A673 (cell line): Measurements from ENCODE around the gene SYNE3.

Experiments used
- EZH2 ChIP-seq: fragments of 200-600 bp; sonication (generic); IDR thresholded peaks from 2 replicates; pipeline ENCODE4 v1.6.1; 2017; ENCODE audit warnings: borderline replicate concordance, low read depth, mild to moderate bottlenecking, mixed read lengths, antibody characterized with exemption, low read length; ENCODE audit not compliant: poor library complexity, severe bottlenecking
- TF ChIP-seq, protein P1 (sequence below): fragments of 300-800, 200-600 bp; sonication (generic); conservative IDR thresholded peaks from 2 replicates; pipeline ENCODE4 v1.5.1; 2017; ENCODE audit warnings: low read depth, mild to moderate bottlenecking, antibody characterized with exemption, low read length, moderate library complexity, mixed read lengths

DNA sequence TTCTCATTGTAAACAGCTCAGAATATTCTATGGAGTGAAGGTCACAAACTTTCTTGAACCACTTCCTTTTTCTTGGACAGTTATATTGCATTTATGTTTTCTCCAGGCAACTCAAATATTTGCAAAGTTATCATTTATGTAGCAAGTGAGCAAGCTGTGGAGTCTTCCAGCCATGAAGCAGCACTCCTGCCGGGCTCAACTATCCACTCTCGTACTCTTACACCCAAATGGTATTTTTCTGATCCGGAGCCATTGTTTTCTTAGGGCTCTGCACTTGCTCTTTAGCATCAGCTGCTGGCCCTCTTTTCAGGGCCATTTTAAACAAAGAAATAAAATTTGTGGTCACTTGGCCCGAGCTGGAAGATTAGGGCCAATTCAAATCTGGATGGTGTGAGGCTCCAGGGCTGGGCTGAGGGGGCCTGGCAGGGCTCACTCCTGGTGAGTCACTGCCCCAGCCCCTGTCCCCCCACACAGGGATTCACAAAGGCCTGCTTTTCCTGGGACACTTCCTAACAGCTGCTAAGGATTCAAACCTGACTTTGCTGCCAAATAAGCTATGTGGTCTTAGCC is 19.7 kb downstream of the SYNE3 start:
- TF ChIP-seq, protein P1, sequence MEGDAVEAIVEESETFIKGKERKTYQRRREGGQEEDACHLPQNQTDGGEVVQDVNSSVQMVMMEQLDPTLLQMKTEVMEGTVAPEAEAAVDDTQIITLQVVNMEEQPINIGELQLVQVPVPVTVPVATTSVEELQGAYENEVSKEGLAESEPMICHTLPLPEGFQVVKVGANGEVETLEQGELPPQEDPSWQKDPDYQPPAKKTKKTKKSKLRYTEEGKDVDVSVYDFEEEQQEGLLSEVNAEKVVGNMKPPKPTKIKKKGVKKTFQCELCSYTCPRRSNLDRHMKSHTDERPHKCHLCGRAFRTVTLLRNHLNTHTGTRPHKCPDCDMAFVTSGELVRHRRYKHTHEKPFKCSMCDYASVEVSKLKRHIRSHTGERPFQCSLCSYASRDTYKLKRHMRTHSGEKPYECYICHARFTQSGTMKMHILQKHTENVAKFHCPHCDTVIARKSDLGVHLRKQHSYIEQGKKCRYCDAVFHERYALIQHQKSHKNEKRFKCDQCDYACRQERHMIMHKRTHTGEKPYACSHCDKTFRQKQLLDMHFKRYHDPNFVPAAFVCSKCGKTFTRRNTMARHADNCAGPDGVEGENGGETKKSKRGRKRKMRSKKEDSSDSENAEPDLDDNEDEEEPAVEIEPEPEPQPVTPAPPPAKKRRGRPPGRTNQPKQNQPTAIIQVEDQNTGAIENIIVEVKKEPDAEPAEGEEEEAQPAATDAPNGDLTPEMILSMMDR = no peak
- TF ChIP-seq EZH2 = no peak
